ENCODE results near the gene ARF1. TPM values are rescaled to one million over a fixed set of nuclear protein-coding genes. Genes with fewer than 3 reads are reported as not detected.

ARF1 gene
- total and polyA plus RNA-seq, 2 of the 8 experiments (the other 6 are each of a cell fraction or from before 2014, with no cell fraction given): 265 to 471 TPM

- TF ChIP-seq SP4 (IDR thresholded peaks at IDR 0.05; ENCODE audit: low read length): no peak
- no peak for TF ChIP-seq EGR1 (IDR thresholded peaks at IDR 0.05; ENCODE audit: borderline replicate concordance, low read depth, low read length)
- TF ChIP-seq HDAC2 (IDR thresholded peaks at IDR 0.05; ENCODE audit: borderline replicate concordance in 1 of 2, low read depth in 2 of 2, low read length in 2 of 2): no peak
- no peak for TF ChIP-seq GTF2F1 (IDR thresholded peaks at IDR 0.05; ENCODE audit: borderline replicate concordance, low read depth, low read length)
- TF ChIP-seq HDAC6 (IDR thresholded peaks at IDR 0.05; ENCODE audit: low read depth, low read length): no peak
- no peak for TF ChIP-seq RFX5 (IDR thresholded peaks at IDR 0.05; ENCODE audit: borderline replicate concordance, low read depth, low read length)
Observed at GRCh38 chr1:228093050-228093906, 10.8 kb downstream of the ARF1 start (continued).
